ENCODE data around the gene APEH. TPM values are rescaled to one million over a fixed set of nuclear protein-coding genes. Genes with fewer than 3 reads are reported as not detected.

APEH gene
- total RNA-seq, 1 experiment from 2014 or later, result 87.5 TPM

DNA sequence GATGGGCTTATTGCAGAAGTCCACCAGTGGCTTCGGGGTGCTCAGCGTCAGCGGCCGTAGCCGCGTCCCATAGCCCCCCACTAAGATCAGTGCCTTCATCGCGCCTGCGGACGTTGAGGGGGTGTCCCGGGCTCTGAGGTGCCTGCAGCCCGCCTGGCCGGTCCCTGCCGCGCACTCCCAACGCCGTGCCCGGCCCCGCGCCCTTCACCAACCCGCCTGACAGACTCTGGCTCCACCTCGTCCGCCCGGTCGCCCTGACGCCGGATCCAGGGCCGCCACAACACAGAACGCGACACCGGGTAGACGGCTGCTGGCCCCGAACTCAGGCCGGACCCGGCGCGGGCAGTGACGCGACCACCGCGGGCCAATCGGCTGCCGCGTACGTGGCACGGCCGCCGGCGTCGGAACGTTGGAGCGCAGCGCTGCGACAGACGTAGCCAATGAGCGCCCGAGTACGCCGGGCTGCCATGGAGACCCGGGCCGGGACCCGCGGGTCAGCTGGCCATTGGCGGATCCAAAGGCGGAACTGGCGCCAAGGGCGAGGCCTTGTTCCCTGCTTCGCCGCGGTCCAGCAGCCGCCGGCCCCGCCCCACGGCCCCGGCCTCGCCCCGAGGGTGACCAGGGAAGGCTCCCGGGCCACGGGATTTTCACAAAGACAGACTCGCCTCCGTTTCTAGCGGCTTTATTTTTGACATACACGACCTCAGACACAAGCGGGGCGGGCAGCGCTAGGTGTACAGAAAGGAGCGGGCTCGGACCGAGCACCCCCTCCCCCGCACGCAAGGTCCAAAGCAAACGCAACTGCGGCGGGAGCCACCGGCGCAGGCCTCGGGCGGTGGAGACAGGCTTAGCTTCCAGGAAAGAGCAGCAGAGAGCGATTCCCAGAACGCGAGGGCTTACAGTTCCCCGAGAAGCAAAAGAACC is 49.7 kb downstream of the APEH start, which contains the start of gene GMPPB:
Gene GMPPB (minus strand): TSS at position 324 of the 924 bp plus-strand sequence. CDS start 225 bp downstream, at position 99.
- no peaks in the 10 kb centered on the region for H3K9me3 ChIP-seq
- peaks cover 3% of the 10 kb centered on the region; the same call in 1 of the 2 replicates for H3K36me3 ChIP-seq
- peak within 1 kb of the TSS; percentile 94 for H3K4me3 ChIP-seq
- DNase-seq, result peak; percentile 97
- H3K27me3 ChIP-seq, result no peaks in the 10 kb centered on the region

DNA sequence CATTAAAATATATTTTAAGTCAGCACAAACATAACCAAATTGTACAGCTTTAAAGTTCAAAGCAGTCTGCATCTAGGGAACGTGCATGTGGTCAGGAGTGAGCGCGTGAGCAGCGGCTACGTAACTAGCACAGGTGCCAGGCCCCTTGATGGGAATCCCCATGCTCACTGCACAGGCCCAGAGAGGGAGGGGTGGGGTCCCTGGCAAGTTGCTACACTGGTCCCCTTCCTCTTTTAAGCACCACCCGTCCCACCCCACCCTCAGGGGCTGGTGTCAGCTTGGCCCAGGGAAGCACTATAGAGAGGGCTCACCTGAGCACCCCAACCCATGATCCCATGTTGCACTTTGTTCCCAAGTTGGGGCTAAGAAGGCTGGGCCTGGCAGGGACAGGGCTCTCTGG is 50.4 kb downstream of the APEH start:
- no peak for DNase-seq
- H3K36me3 ChIP-seq, result peaks cover 3% of the 10 kb centered on the region; the same call in 1 of the 2 replicates
- peak overlapping the region; percentile 94 for H3K4me3 ChIP-seq
- H3K27me3 ChIP-seq, result no peaks in the 10 kb centered on the region
- no peaks in the 10 kb centered on the region for H3K9me3 ChIP-seq

- H3K27me3 ChIP-seq, result no peaks in the 10 kb centered on the region
- no peak for DNase-seq
- H3K36me3 ChIP-seq, result peaks cover 3% of the 10 kb centered on the region; the same call in 1 of the 2 replicates
- no peaks in the 10 kb centered on the region for H3K9me3 ChIP-seq
- H3K4me3 ChIP-seq, result no peak overlapping the region
These were observed 51.9 kb downstream of the APEH start for GRCh38 chr3:49725906-49726681.

- Histone ChIP-seq H3K36me3 (no peaks in the 10 kb centered on the region), H3K4me3 (no peak overlapping the region), H3K9me3 (no peaks in the 10 kb centered on the region), H3K27me3 (no peaks in the 10 kb centered on the region)
- no peak for DNase-seq
These were observed 53.2 kb downstream of the APEH start for GRCh38 chr3:49727154-49727923.

DNA sequence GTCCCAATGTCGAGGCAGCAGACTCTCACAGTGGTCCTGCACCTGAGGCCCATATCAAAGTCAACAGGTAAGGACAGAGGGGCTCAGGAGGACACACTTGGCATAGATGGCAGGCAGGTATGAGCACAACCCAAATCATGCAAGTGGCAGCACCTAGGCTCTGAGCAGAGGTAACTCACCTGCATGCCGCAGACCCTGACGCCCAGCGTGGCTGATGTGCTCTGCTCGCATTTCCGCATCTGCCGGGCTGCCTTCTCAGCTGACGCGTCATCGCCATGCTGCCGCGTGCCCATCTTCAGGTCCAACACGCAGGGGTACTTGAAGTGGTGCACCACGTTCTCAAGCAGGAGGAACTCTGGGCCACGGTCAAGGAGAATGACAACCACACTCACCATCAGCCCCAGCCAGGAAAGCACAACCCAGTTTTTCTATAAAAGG is 53.8 kb downstream of the APEH start:
- DNase-seq, result no peak
- Histone ChIP-seq H3K36me3 (no peaks in the 10 kb centered on the region), H3K4me3 (no peak overlapping the region), H3K27me3 (no peaks in the 10 kb centered on the region), H3K9me3 (no peaks in the 10 kb centered on the region)

- DNase-seq, result no peak
- Histone ChIP-seq H3K4me3 (no peak overlapping the region), H3K27me3 (no peaks in the 10 kb centered on the region), H3K9me3 (no peaks in the 10 kb centered on the region), H3K36me3 (no peaks in the 10 kb centered on the region; the same call in 1 of the 2 replicates)
These were observed 55.9 kb downstream of the APEH start for GRCh38 chr3:49729966-49730609.

DNA sequence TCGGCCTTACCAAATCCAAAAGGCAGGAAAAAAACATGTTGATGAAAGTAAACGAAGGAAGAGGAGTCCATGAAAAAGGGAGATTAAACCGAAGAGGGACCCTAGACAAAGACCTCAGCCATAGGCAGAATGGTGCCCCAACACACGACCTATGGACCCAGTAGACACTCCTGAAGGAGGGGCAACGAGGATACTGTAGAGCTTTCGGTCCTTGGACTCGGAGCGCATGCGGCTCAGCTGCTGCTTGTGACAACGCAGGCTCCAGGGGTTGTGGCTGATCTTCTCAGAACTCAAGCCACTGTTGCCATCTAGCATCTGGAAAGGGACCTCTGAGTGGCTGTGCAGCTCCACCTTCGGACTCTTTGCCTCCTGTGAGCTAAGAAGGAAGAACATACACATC is 58.4 kb downstream of the APEH start:
- no peaks in the 10 kb centered on the region for H3K27me3 ChIP-seq
- no peaks in the 10 kb centered on the region for H3K9me3 ChIP-seq
- H3K4me3 ChIP-seq, result no peak overlapping the region
- H3K36me3 ChIP-seq, result no peaks in the 10 kb centered on the region; the same call in none of the 2 replicates
- DNase-seq, result no peak

DNA sequence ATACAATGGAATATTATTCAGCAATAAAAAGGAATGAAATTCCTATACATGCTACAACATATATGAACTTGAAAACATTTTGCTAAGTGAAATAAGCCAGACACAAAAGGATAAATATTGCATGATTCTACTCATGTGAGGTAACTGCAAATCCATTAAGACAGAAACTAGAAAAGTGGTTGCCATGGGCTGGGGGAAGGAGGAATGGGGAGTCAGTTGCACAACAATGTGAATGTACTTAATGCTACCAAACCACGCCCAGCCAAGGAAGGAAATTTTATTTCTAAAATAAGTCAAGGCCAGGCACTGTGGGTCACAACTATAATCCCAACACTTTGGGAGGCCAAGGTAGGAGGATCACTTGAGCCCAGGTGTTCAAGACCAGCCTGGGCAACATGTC is 59.4 kb downstream of the APEH start:
- no peak for DNase-seq
- H3K9me3 ChIP-seq, result no peaks in the 10 kb centered on the region
- no peaks in the 10 kb centered on the region for H3K27me3 ChIP-seq
- H3K4me3 ChIP-seq, result no peak overlapping the region
- H3K36me3 ChIP-seq, result no peaks in the 10 kb centered on the region; the same call in none of the 2 replicates

Other genes starting within 250 kb of the APEH start
- gene NICN1, start 245.0 kb upstream of the APEH start, total RNA-seq (2014; rRNA removed; shearing (Covaris generic); ENCODE audit: low replicate concordance), result 13.9 and 19.9 TPM in 2 replicates
- gene DAG1, start 204.1 kb upstream of the APEH start, total RNA-seq (2014; rRNA removed; shearing (Covaris generic); ENCODE audit: low replicate concordance), result 43.5 and 52.3 TPM in 2 replicates
- 0.05 and 0.23 TPM in 2 replicates for gene BSN, start 119.9 kb upstream of the APEH start, total RNA-seq (2014; rRNA removed; shearing (Covaris generic); ENCODE audit: low replicate concordance)
- gene MST1, start 15.1 kb downstream of the APEH start, total RNA-seq (2014; rRNA removed; shearing (Covaris generic); ENCODE audit: low replicate concordance), result 0.33 TPM in 1 of 2 replicates, not detected in the other
- 8.5 TPM in 2 replicates for gene RNF123, start 15.2 kb downstream of the APEH start, total RNA-seq (2014; rRNA removed; shearing (Covaris generic); ENCODE audit: low replicate concordance)
- gene AMIGO3, start 45.3 kb downstream of the APEH start, total RNA-seq (2014; rRNA removed; shearing (Covaris generic); ENCODE audit: low replicate concordance), result 2.1 TPM in 1 of 2 replicates, not detected in the other
- gene GMPPB, start 49.6 kb downstream of the APEH start, total RNA-seq (2014; rRNA removed; shearing (Covaris generic); ENCODE audit: low replicate concordance), result 16.8 and 19.4 TPM in 2 replicates
- 10.9 and 19.5 TPM in 2 replicates for gene IP6K1, start 112.2 kb downstream of the APEH start, total RNA-seq (2014; rRNA removed; shearing (Covaris generic); ENCODE audit: low replicate concordance)
- gene CDHR4, start 125.5 kb downstream of the APEH start, total RNA-seq (2014; rRNA removed; shearing (Covaris generic); ENCODE audit: low replicate concordance), result 0.10 TPM in 1 of 2 replicates, not detected in the other
- 3.2 TPM in 1 of 2 replicates, not detected in the other for gene INKA1, start 128.9 kb downstream of the APEH start, total RNA-seq (2014; rRNA removed; shearing (Covaris generic); ENCODE audit: low replicate concordance)
- 5.8 and 6.9 TPM in 2 replicates for gene UBA7, start 139.6 kb downstream of the APEH start, total RNA-seq (2014; rRNA removed; shearing (Covaris generic); ENCODE audit: low replicate concordance)
- 4.9 and 18.5 TPM in 2 replicates for gene TRAIP, start 182.2 kb downstream of the APEH start, total RNA-seq (2014; rRNA removed; shearing (Covaris generic); ENCODE audit: low replicate concordance)
- gene CAMKV, start 195.6 kb downstream of the APEH start, total RNA-seq (2014; rRNA removed; shearing (Covaris generic); ENCODE audit: low replicate concordance), result 0.20 TPM in 1 of 2 replicates, not detected in the other
- 1.1 and 1.9 TPM in 2 replicates for gene MST1R, start 229.5 kb downstream of the APEH start, total RNA-seq (2014; rRNA removed; shearing (Covaris generic); ENCODE audit: low replicate concordance)